SK-N-SH (cell line): ENCODE results near the gene ZAP70.
"Not testable (repeated sequence)": the region's sequence is repeated elsewhere in the genome, so short reads cannot be mapped to it uniquely, and the experiment has no call there.

Experiments used
- EZH2phosphoT487 ChIP-seq: fragments of 200-600 bp; sonication (generic); IDR thresholded peaks from 2 replicates; pipeline ENCODE4 v1.6.1; 2017; ENCODE audit warnings: low read depth, mixed run types, mild to moderate bottlenecking, antibody characterized with exemption, moderate library complexity, borderline replicate concordance
- MXI1 ChIP-seq: IDR thresholded peaks from 2 replicates; pipeline ENCODE4 v1.6.1; 2012; ENCODE audit warnings: mild to moderate bottlenecking, low read depth, low read length, improper control_type of control experiment

DNA sequence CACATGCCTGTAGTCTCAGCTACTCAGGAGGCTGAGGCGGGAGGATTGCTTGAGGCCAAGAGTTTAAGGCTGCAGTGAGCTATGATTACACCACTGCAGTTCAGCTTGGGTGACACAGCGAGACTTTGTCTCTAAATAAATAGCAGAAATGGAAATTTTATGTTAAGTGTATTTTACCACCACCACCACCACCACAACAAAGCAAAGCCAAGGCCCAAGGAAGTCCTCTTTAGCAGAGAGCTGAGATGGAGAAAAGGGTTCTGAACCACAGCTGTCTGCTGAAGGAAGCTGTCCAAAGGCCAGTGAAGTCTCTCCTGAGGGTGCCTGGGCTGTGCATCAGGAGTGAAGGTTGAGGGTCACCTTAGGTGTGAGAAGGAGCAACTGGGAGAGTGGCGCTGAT is 26.1 kb upstream of the ZAP70 start:
- not testable (repeated sequence) for TF ChIP-seq EZH2phosphoT487, MXI1
